Stimulated activated CD8-positive, alpha-beta memory T cell treated with anti-CD3 and anti-CD28 coated beads, Interleukin-4, amount 100 ng/mL, for 48 hours (primary cell): ENCODE results near the gene CACNA2D3.

ENCODE experiments used
- DNase-seq: peaks from one replicate; pipeline ENCODE4 v3.0.0-alpha.2; 2020

Gene CACNA2D3

DNA sequence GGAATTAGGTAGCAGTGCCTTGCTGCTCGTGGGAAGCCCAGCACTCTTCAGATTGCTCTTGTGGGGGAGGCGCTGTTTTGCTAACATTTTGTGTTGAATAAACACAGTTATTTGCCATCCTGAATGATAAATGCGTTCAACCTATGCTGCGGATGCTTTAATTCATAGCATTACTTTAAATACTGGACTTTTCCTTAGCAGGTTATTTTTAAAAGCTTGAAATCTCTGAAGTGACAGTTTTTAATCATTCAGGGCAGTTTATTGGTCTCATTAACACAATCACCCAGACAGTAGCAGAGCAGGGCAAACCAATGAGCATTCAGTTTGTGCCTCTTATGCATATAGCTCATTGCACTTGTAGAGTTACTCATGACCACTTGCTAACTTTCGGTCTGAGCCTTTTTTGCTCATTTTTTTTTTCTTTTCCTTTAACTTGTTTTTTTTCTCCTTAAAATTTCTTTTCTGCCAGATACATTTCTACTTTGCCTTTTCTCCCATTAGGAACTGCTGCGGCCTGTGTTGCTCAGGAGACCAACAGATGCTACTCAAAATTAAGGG is 5.2 kb downstream of the CACNA2D3 start:
- no peak for DNase-seq

DNA sequence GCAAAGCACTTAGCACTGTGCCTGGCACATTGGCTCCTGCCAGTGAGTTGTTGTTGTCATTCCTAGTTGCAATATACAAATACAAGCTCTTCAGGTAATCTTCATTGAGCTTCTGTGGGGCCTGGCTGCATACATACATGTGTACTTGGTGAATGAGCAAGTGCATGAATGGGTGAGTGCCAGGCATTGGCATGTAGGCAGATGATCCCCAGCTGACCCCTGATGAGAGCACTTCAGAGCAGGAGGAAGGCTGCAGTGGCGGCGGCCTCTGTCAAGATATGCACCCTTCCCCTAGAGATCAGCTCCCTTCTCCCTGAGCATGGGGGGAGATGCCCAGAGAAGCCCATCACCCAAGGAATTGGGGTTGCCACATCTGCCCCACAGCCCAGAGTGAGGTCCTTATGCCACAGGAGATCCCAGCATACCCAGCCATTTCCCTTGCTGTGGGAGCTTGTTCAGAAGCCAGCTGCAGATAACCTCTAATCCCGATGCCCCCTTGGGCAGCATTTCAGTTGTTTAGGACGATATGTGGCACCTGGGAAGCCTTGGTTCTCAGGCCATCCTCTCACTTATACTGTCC is 8.8 kb downstream of the CACNA2D3 start:
- no peak for DNase-seq

DNA sequence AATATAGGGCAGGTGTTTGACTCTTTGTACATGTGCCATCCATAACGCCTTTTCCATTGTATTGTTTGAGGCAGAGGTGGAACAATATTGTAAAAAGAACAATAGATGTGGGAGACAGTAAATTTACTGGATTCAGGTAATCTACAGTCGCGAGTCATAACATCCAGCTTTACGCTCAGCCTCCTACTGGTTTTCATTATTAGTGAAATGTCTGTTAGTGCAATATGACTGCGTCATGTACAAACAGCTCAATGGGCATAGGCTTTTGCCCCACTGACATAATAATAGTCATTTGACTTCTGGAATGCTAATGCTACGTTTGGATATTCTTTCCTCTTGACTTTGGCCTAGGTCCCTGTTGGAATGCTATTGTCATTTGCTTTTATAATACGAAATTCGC is 9.5 kb downstream of the CACNA2D3 start:
- no peak for DNase-seq

- DNase-seq: no peak
Observed at GRCh38 chr3:54132685-54133084, 10.3 kb downstream of the CACNA2D3 start.

DNA sequence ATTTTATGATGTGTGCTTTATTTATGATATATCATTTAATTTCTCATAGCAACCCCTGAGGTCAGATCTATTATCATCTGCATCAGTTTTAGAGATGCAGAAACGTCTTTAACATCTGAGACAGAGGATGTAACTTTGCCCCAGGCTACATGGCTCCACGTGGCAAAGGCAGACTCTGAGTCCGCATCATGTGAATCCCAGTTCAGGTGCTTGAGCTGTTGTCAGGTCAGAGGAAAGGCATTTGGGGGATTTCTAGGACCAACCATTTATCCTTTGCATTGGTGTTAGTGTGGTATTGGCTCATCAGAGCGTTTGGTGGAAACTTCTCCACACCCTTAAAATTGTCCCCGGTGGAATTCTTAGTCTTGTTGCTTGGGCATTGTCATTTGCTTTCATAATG is 10.8 kb downstream of the CACNA2D3 start:
- no peak for DNase-seq

DNA sequence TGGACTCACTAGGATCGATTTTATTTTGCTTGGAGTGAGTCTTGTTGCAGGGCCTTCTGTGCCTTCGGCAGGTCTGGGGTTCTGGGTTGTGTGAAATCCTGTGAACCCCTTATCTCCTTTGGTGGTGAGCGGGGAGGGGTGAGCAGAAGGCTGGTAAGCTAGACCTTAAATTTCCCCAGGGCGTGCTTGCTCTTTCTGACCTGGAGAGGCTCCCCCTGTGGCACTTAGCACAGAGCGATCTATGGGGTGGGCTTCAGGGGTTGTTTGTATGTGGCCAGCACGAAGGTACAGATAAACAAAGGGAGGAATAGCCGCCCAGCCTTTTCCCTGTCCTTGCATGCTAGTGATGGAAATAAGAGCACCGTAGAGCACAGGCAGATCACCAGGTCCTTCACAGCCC is 11.8 kb downstream of the CACNA2D3 start:
- DNase-seq: no peak

DNA sequence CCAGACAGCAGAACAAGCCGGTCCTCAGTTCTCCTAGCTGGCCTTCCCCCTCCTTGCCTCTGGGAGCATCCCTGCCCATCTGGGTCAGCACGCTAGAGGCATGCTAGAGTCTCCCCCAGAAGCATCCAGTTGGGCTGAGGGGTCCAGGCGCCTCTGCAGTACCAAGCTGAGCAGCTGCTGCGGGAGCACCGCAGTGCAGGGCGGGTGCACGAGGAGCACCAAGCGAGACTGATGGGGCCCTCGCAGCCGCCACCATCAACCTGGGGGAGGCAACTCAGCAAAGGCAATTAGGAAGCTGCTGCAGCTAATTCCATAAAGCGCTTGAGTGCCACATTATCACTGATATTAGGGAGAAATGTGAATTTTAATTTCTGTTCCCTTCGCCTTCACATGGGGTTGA is 12.4 kb downstream of the CACNA2D3 start:
- no peak for DNase-seq

DNA sequence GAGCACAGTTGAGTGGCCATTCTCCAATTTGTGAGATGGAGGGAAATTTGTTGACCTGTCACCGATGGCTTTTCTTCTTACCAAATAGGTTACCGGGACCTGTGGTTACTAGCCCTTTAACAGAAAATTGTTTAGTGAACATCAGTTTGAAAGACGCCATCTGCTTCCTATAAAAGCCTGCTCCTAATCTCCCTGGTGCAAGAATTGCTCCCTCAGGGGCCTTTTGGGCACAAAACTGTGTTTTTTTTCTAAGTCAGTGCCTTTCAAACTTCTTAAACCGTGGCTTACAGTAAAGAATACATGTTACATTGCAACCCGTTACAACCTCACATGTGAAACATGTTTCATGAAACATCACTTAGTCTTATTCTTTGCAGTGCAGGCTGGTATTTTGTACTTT is 15.0 kb downstream of the CACNA2D3 start:
- DNase-seq: no peak

DNA sequence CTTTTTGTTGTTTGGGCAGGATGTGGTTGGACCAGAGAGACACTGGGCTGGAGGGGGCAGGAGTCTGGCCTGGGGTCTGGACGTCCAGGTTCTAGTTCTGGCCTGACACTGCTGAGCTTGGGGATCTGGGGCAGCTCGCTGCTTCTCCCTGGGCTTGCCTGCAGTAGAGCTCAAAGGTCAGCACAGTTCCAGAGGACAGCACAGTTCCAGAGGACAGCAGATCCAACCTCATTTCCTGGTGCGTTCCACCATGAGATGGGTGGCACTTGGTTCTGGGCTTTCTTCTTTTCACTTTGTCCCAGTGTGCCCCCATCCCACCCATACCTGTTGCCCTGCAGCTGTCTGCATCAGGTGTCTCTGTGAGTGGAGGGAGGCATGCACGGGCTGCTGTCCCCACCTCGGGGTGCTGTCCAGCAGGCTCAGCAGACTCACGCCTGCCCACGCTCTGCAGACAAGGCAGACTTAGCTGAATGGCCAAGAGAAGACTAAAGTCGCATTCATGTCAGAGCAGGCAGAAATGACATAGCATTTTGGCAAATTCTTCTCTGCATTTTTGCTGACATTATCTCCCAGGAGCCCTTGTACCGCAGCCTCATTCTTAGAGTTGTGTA is 16.7 kb downstream of the CACNA2D3 start:
- no peak for DNase-seq

- DNase-seq: no peak
Observed at GRCh38 chr3:54139630-54140029, 17.3 kb downstream of the CACNA2D3 start.

GRCh38 chr3:54144284-54144683 is 21.9 kb downstream of the CACNA2D3 start:
- no peak for DNase-seq

GRCh38 chr3:54146506-54147239 is 24.3 kb downstream of the CACNA2D3 start:
- peak; percentile 26 for DNase-seq

DNA sequence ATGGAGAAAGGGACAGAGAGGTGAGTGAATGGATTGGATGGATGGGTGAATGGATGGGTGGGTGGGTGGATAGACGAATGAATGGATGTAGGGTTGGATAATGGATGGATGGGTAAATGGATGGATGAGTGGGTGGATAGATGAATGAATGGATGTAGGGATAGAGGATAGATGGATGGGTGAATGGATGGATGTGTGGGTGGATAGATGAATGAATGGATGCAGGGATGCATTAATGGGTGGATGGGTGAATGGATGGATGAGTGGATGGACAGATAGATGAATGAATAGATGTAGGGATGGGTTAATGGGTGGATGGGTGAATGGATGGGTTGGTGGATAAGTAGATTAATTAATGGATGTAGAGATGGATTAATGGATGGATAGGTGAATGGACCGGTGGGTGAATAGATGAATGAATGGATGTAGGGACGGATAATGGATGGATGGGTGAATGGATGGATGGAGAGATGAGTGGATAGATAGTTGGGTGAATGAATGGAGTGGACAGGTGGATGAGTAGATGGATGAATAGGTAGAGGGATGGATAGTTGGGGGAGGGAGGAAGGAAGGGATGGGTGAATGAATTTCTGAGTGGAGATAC is 28.6 kb downstream of the CACNA2D3 start:
- no peak for DNase-seq

GRCh38 chr3:54153477-54153876 is 31.1 kb downstream of the CACNA2D3 start:
- no peak for DNase-seq

DNA sequence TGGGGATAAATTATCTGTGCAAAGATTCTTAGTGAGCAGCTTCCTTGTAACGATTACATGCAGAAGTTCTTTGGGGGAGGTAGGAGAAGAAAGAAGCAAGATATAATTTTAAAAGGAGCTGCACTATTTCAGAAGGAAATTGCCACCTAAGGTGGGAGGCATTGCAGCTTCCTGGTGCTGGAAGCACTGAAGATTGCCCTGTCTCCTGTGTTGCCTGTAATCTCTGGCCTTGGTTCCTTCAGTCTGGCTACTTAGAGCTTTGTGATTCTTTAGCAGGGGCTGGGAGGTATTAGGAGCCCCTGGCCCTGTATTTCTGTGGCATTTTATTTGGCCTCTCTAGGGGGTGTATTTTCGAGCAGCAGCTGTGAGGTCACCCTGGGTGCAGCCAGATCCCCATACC is 35.5 kb downstream of the CACNA2D3 start:
- DNase-seq: no peak

GRCh38 chr3:54159917-54160316 is 37.6 kb downstream of the CACNA2D3 start:
- no peak for DNase-seq

DNA sequence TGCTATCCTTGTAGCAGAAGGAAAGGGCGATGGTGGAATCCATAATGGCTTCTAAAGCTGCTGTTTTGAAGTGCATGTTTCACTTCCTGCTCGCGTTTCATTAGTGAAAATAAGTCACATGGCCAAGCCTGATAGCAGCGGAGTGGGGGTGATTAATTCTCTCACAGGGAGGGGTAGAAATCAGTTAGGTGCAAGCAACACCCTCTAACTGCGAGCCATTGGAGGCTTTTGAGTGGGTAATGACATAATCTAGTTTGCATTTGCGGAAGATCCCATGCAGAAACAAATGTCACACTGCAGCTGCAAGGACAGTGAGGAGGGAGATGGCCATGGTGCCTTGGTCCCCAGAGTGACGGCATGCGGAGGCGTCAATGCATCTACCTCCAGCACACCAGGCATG is 41.1 kb downstream of the CACNA2D3 start:
- DNase-seq: no peak

DNA sequence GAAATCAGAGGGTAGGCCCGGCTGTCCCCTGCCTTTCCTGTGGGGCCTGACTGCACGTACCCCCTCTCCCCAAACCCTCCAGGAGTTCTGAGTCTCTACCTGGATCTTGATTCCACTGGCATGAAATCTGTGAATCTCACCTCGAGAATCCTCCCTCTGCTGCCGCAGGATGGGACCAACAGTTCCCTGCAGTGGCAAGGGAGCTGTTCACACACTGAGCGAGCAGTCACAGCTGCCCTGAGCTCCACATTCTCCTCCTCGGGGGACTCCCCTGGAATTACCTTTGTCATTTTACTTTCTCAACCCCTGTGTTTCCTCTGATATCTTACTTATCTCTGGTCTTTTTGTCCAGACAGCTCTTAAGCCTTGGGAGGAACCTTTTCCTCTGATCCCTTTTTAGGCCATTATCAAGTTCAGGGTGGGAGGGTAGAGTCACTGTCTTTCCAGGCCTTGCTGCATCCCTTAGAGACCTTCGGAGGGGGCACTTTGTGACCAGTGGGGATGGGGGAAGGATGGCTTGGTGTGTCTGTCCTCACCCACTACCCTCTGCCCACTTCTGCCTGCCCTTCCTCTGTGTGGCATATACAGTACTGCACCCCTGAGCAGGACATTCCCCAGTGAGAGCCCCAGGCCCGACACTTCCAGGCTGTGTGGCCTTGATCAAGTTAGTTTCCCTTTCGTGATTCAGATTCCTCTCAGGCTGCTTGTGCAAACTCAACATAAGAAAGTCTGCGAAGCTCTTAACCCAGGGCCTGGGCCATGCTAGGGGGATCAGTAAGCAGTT is 42.0 kb downstream of the CACNA2D3 start:
- DNase-seq: no peak

- no peak for DNase-seq
Observed at GRCh38 chr3:54165865-54166264, 43.5 kb downstream of the CACNA2D3 start.

GRCh38 chr3:54167999-54168398 is 45.6 kb downstream of the CACNA2D3 start:
- DNase-seq: no peak

DNA sequence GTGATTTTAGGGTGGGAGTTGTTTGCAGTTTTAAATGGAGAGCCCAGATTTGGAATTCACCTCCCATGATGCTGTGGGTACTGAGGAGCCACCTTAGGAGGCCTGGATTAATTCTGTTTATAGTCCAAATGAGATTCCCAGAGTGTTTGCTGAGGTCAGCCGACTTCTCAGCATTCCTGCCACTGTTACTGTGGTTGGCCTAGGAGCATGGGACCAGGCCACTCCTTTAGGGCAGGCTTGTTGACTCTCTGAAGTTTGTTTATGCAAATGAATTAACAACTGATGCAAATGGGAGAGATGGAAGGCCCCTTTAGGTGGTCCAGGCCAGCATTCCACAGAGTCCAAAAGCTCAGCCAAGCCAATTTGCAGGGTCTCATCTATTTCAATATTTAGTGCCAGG is 46.1 kb downstream of the CACNA2D3 start:
- DNase-seq: no peak

GRCh38 chr3:54169524-54169923 is 47.2 kb downstream of the CACNA2D3 start:
- DNase-seq: no peak

- DNase-seq: no peak
Observed at GRCh38 chr3:54171509-54171908, 49.2 kb downstream of the CACNA2D3 start.
